GM23338 (cell line): ENCODE measurements around the gene ARHGEF10L. TPM values are rescaled to one million over a fixed set of nuclear protein-coding genes. Genes with fewer than 3 reads are reported as not detected.

ENCODE experiments used
- ATAC-seq: fragments of 200-7000 bp; cut with Tn5 transposase; 3 replicates; pipeline ENCODE4 v1.9.1; 2020
- DNase-seq: peaks from one replicate; pipeline ENCODE4 v3.0.0-alpha.2; 2015; ENCODE audit warnings: low spot score
- H2AFZ ChIP-seq: fragments of 200-600 bp; sonication (generic); 2 replicates; pipeline ENCODE4 v1.8.0; 2016; ENCODE audit warnings: antibody characterized with exemption, mild to moderate bottlenecking, moderate library complexity
- H3F3A ChIP-seq: fragments of 200-600 bp; sonication (generic); replicated peaks from 2 replicates; pipeline ENCODE4 v1.8.0; 2017; ENCODE audit warnings: antibody characterized with exemption, mixed run types, low read depth
- H3K27ac ChIP-seq: fragments of 200-600 bp; sonication (generic); 2 replicates; pipeline ENCODE4 v1.6.1; 2016; ENCODE audit warnings: low read depth
- H3K27me3 ChIP-seq: fragments of 200-600 bp; sonication (generic); 2 replicates; pipeline ENCODE4 v1.8.0; 2016; ENCODE audit warnings: mild to moderate bottlenecking, mixed run types, moderate library complexity; ENCODE audit not compliant: insufficient read depth
- H3K36me3 ChIP-seq: fragments of 200-600 bp; sonication (generic); 2 replicates; pipeline ENCODE4 v1.8.0; 2016; ENCODE audit warnings: mild to moderate bottlenecking; ENCODE audit not compliant: insufficient read depth
- H3K4me1 ChIP-seq: fragments of 200-600 bp; sonication (generic); 2 replicates; pipeline ENCODE4 v1.8.0; 2016; ENCODE audit warnings: mild to moderate bottlenecking, moderate library complexity; ENCODE audit not compliant: insufficient read depth
- H3K4me2 ChIP-seq: fragments of 200-600 bp; sonication (generic); 2 replicates; pipeline ENCODE4 v1.7.1; 2017; ENCODE audit warnings: mixed run types
- H3K4me3 ChIP-seq: fragments of 200-600 bp; sonication (generic); 2 replicates; pipeline ENCODE4 v1.6.1; 2016; ENCODE audit warnings: mixed run types
- H3K79me2 ChIP-seq: fragments of 200-600 bp; sonication (generic); replicated peaks from 2 replicates; pipeline ENCODE4 v1.8.0; 2017; ENCODE audit warnings: mild to moderate bottlenecking; ENCODE audit not compliant: insufficient read depth
- H3K9me2 ChIP-seq: fragments of 200-600 bp; sonication (generic); 2 replicates; pipeline ENCODE4 v1.8.0; 2017; ENCODE audit not compliant: insufficient read depth
- H4K20me1 ChIP-seq: fragments of 200-600 bp; sonication (generic); replicated peaks from 2 replicates; pipeline ENCODE4 v1.8.0; 2017; ENCODE audit warnings: mild to moderate bottlenecking; ENCODE audit not compliant: insufficient read depth
- H3K27ac Mint-ChIP-seq: 2 replicates; pipeline ENCODE4 v1.8.0; 2020; ENCODE audit warnings: inconsistent platforms, mild to moderate bottlenecking, moderate library complexity, mixed read lengths
- H3K27me3 Mint-ChIP-seq: 3 replicates; pipeline ENCODE4 v1.8.0; 2022; ENCODE audit warnings: low read depth, mild to moderate bottlenecking, moderate library complexity, mixed read lengths, inconsistent platforms; ENCODE audit not compliant: insufficient read depth, poor library complexity
- H3K36me3 Mint-ChIP-seq: 3 replicates; pipeline ENCODE4 v1.8.0; 2021; ENCODE audit warnings: low read depth, mild to moderate bottlenecking, inconsistent platforms, moderate library complexity, mixed read lengths
- H3K4me1 Mint-ChIP-seq: 3 replicates; pipeline ENCODE4 v1.8.0; 2020; ENCODE audit warnings: mild to moderate bottlenecking, inconsistent platforms, mixed read lengths
- H3K4me3 Mint-ChIP-seq: 3 replicates; pipeline ENCODE4 v1.8.0; 2021; ENCODE audit warnings: moderate library complexity, mild to moderate bottlenecking, inconsistent platforms, mixed read lengths
- H3K9me3 Mint-ChIP-seq: 3 replicates; pipeline ENCODE4 v1.8.0; 2020; ENCODE audit warnings: moderate library complexity, mild to moderate bottlenecking, inconsistent platforms, mixed read lengths
- CREB1 ChIP-seq: fragments of 250-450 bp; sonication (Bioruptor Pico); IDR thresholded peaks from 2 replicates; pipeline ENCODE4 v1.5.0; 2020; ENCODE audit warnings: low read depth, mild to moderate bottlenecking, moderate library complexity
- EZH2 ChIP-seq: fragments of 200-600 bp; sonication (generic); IDR thresholded peaks from one replicate; pipeline ENCODE4 v1.8.0; 2017; ENCODE audit warnings: antibody characterized with exemption, mild to moderate bottlenecking, low read depth; ENCODE audit not compliant: unreplicated experiment
- EZH2phosphoT487 ChIP-seq: fragments of 200-600 bp; sonication (generic); IDR thresholded peaks from one replicate; pipeline ENCODE4 v1.8.1; 2018; ENCODE audit warnings: antibody characterized with exemption; ENCODE audit not compliant: unreplicated experiment
- JUNB ChIP-seq: IDR thresholded peaks from one replicate; pipeline ENCODE4 v1.6.1; 2016; ENCODE audit warnings: antibody characterized with exemption; ENCODE audit not compliant: unreplicated experiment
- NANOG ChIP-seq: IDR thresholded peaks from 2 replicates; pipeline ENCODE4 v1.6.1; 2016; ENCODE audit warnings: antibody characterized with exemption, borderline replicate concordance
- POLR2AphosphoS5 ChIP-seq: IDR thresholded peaks from 2 replicates; pipeline ENCODE4 v1.6.1; 2016; ENCODE audit warnings: antibody characterized with exemption, low read depth
- STAT1 ChIP-seq: IDR thresholded peaks from one replicate; pipeline ENCODE4 v1.6.1; 2016; ENCODE audit warnings: antibody characterized with exemption; ENCODE audit not compliant: unreplicated experiment
- ZNF114 ChIP-seq: fragments of 250-450 bp; sonication (Bioruptor Pico); IDR thresholded peaks from 2 replicates; pipeline ENCODE4 v1.5.0; 2020; ENCODE audit warnings: mild to moderate bottlenecking, moderate library complexity
- ZNF331 ChIP-seq: fragments of 250-450 bp; sonication (Bioruptor Pico); IDR thresholded peaks from 2 replicates; pipeline ENCODE4 v1.5.0; 2020; ENCODE audit warnings: low read depth, mild to moderate bottlenecking, moderate library complexity
- polyA plus RNA-seq: library from polyadenylated mRNA; unstranded; fragments of >200 nt; fragmentation: Nextera tagmentation; extraction: Ambion mirVana; gene quantifications from 2 replicates; pipeline ENCODE4 v1.2.1, GENCODE V29; 2016
- total RNA-seq: library from RNA; depleted of rRNA; stranded (reverse); fragments of >200 nt; shearing (Covaris generic); gene quantifications from 2 replicates; pipeline ENCODE4 v1.2.3, GENCODE V29; 2014
- TF ChIP-seq, protein P1 (sequence below): IDR thresholded peaks from 2 replicates; pipeline ENCODE4 v1.6.1; 2016; ENCODE audit warnings: antibody characterized with exemption
- TF ChIP-seq, protein P2 (sequence below), 2 experiments: fragments of 200-600 bp in 1 of 2; sonication (generic) in 1 of 2; conservative IDR thresholded peaks; 2 replicates each; pipeline versions ENCODE4 v1.5.1 to v1.6.1; 2016 to 2017; ENCODE audit warnings: antibody characterized with exemption in 2 of 2, low read depth in 2 of 2, mild to moderate bottlenecking in 2 of 2, moderate library complexity in 1 of 2
- TF ChIP-seq, protein P3 (sequence below): fragments of 250-450 bp; sonication (Bioruptor Pico); IDR thresholded peaks from 2 replicates; pipeline ENCODE4 v1.5.0; 2020; ENCODE audit warnings: mild to moderate bottlenecking, moderate library complexity
- TF ChIP-seq, protein P4 (sequence below): IDR thresholded peaks from one replicate; pipeline ENCODE4 v1.6.1; 2018; ENCODE audit warnings: antibody characterized with exemption; ENCODE audit not compliant: unreplicated experiment

Gene ARHGEF10L
- total and polyA plus RNA-seq, 2 experiments from 2014 or later, result 12.1 to 46.8 TPM

DNA sequence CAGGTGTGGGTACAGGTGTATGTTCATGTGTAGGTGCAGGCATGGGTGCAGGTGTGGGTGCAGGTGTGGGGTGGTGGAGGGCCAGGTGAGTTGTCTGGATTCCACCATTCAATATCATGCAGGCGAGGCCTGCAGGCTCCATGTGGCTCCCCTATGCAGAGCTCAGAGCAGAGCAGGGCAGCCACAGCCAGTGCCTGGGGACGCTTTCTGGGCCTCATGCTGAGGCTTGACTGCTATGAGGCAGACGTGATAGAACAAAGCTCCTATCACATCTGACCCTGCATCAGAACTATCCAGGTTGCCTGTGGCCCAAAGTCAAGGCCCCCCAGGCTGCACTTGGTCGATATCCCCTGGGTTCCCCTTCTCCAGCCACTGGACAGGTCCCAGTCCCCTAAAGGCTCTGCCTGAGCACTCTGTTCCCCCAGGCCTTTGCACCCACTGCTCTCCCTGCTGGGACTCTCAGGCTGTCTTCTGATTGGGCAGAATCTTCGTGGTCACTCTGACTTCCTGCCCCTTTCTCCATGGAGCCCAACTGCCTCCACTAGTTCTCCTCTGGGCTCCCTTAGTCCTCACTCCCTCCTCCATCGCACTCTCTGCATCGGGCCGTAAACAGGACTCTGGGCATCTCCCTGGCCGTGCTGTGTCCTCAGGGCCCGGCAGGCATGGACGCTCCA is 137.0 kb downstream of the ARHGEF10L start:
- Mint-ChIP-seq H3K4me3 (no peak overlapping the region), H3K4me1 (peaks cover 18% of the 10 kb centered on the region), H3K27me3 (peaks cover 19% of the 10 kb centered on the region), H3K36me3 (peaks cover 10% of the 10 kb centered on the region), H3K27ac (peak overlapping the region; percentile 44; the same call in 1 of the 2 replicates), H3K9me3 (no peaks in the 10 kb centered on the region; the same call in 2 of the 3 replicates)
- H3K4me1 ChIP-seq, result peaks cover 2% of the 10 kb centered on the region; the same call in 1 of the 2 replicates
- ATAC-seq, result no peak
- H3K4me2 ChIP-seq, result no peak overlapping the region
- peaks cover 4% of the 10 kb centered on the region; the same call in 1 of the 2 replicates for H4K20me1 ChIP-seq
- no peaks in the 10 kb centered on the region for H3F3A ChIP-seq
- H3K36me3 ChIP-seq, result no peaks in the 10 kb centered on the region
- H2AFZ ChIP-seq, result no peak overlapping the region
- TF ChIP-seq, protein P1, sequence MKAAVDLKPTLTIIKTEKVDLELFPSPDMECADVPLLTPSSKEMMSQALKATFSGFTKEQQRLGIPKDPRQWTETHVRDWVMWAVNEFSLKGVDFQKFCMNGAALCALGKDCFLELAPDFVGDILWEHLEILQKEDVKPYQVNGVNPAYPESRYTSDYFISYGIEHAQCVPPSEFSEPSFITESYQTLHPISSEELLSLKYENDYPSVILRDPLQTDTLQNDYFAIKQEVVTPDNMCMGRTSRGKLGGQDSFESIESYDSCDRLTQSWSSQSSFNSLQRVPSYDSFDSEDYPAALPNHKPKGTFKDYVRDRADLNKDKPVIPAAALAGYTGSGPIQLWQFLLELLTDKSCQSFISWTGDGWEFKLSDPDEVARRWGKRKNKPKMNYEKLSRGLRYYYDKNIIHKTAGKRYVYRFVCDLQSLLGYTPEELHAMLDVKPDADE, result no peak
- no peak for TF ChIP-seq JUNB
- no peak for TF ChIP-seq ZNF114 (CRISPR knock-in tag)
- TF ChIP-seq NANOG, result no peak
- TF ChIP-seq, protein P2, sequence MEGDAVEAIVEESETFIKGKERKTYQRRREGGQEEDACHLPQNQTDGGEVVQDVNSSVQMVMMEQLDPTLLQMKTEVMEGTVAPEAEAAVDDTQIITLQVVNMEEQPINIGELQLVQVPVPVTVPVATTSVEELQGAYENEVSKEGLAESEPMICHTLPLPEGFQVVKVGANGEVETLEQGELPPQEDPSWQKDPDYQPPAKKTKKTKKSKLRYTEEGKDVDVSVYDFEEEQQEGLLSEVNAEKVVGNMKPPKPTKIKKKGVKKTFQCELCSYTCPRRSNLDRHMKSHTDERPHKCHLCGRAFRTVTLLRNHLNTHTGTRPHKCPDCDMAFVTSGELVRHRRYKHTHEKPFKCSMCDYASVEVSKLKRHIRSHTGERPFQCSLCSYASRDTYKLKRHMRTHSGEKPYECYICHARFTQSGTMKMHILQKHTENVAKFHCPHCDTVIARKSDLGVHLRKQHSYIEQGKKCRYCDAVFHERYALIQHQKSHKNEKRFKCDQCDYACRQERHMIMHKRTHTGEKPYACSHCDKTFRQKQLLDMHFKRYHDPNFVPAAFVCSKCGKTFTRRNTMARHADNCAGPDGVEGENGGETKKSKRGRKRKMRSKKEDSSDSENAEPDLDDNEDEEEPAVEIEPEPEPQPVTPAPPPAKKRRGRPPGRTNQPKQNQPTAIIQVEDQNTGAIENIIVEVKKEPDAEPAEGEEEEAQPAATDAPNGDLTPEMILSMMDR (conservative IDR thresholded peaks at IDR 0.05; ENCODE audit: low read depth in 2 of 2), result no peak
- TF ChIP-seq ZNF331, result no peak
- TF ChIP-seq STAT1, result no peak
- TF ChIP-seq EZH2phosphoT487, result no peak
- no peak for TF ChIP-seq CREB1 (CRISPR knock-in tag)
- TF ChIP-seq, protein P3, sequence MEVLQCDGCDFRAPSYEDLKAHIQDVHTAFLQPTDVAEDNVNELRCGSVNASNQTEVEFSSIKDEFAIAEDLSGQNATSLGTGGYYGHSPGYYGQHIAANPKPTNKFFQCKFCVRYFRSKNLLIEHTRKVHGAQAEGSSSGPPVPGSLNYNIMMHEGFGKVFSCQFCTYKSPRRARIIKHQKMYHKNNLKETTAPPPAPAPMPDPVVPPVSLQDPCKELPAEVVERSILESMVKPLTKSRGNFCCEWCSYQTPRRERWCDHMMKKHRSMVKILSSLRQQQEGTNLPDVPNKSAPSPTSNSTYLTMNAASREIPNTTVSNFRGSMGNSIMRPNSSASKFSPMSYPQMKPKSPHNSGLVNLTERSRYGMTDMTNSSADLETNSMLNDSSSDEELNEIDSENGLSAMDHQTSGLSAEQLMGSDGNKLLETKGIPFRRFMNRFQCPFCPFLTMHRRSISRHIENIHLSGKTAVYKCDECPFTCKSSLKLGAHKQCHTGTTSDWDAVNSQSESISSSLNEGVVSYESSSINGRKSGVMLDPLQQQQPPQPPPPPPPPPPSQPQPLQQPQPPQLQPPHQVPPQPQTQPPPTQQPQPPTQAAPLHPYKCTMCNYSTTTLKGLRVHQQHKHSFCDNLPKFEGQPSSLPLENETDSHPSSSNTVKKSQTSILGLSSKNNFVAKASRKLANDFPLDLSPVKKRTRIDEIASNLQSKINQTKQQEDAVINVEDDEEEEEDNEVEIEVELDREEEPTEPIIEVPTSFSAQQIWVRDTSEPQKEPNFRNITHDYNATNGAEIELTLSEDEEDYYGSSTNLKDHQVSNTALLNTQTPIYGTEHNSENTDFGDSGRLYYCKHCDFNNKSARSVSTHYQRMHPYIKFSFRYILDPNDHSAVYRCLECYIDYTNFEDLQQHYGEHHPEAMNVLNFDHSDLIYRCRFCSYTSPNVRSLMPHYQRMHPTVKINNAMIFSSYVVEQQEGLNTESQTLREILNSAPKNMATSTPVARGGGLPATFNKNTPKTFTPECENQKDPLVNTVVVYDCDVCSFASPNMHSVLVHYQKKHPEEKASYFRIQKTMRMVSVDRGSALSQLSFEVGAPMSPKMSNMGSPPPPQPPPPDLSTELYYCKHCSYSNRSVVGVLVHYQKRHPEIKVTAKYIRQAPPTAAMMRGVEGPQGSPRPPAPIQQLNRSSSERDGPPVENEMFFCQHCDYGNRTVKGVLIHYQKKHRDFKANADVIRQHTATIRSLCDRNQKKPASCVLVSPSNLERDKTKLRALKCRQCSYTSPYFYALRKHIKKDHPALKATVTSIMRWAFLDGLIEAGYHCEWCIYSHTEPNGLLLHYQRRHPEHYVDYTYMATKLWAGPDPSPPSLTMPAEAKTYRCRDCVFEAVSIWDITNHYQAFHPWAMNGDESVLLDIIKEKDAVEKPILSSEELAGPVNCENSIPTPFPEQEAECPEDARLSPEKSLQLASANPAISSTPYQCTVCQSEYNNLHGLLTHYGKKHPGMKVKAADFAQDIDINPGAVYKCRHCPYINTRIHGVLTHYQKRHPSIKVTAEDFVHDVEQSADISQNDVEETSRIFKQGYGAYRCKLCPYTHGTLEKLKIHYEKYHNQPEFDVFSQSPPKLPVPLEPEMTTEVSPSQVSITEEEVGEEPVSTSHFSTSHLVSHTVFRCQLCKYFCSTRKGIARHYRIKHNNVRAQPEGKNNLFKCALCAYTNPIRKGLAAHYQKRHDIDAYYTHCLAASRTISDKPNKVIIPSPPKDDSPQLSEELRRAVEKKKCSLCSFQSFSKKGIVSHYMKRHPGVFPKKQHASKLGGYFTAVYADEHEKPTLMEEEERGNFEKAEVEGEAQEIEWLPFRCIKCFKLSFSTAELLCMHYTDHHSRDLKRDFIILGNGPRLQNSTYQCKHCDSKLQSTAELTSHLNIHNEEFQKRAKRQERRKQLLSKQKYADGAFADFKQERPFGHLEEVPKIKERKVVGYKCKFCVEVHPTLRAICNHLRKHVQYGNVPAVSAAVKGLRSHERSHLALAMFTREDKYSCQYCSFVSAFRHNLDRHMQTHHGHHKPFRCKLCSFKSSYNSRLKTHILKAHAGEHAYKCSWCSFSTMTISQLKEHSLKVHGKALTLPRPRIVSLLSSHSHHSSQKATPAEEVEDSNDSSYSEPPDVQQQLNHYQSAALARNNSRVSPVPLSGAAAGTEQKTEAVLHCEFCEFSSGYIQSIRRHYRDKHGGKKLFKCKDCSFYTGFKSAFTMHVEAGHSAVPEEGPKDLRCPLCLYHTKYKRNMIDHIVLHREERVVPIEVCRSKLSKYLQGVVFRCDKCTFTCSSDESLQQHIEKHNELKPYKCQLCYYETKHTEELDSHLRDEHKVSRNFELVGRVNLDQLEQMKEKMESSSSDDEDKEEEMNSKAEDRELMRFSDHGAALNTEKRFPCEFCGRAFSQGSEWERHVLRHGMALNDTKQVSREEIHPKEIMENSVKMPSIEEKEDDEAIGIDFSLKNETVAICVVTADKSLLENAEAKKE, result no peak
- TF ChIP-seq, protein P4, sequence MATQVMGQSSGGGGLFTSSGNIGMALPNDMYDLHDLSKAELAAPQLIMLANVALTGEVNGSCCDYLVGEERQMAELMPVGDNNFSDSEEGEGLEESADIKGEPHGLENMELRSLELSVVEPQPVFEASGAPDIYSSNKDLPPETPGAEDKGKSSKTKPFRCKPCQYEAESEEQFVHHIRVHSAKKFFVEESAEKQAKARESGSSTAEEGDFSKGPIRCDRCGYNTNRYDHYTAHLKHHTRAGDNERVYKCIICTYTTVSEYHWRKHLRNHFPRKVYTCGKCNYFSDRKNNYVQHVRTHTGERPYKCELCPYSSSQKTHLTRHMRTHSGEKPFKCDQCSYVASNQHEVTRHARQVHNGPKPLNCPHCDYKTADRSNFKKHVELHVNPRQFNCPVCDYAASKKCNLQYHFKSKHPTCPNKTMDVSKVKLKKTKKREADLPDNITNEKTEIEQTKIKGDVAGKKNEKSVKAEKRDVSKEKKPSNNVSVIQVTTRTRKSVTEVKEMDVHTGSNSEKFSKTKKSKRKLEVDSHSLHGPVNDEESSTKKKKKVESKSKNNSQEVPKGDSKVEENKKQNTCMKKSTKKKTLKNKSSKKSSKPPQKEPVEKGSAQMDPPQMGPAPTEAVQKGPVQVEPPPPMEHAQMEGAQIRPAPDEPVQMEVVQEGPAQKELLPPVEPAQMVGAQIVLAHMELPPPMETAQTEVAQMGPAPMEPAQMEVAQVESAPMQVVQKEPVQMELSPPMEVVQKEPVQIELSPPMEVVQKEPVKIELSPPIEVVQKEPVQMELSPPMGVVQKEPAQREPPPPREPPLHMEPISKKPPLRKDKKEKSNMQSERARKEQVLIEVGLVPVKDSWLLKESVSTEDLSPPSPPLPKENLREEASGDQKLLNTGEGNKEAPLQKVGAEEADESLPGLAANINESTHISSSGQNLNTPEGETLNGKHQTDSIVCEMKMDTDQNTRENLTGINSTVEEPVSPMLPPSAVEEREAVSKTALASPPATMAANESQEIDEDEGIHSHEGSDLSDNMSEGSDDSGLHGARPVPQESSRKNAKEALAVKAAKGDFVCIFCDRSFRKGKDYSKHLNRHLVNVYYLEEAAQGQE, result no peak
- no peak for TF ChIP-seq EZH2
- TF ChIP-seq POLR2AphosphoS5, result no peak
- no peak for DNase-seq
- H3K9me2 ChIP-seq, result no peaks in the 10 kb centered on the region
- H3K79me2 ChIP-seq, result 0 out of 2 replicates have a peak, but pooled peaks cover 3% of the 10 kb centered on the region
- H3K27ac ChIP-seq, result no peak overlapping the region
- no peak overlapping the region for H3K4me3 ChIP-seq
- H3K27me3 ChIP-seq, result no peaks in the 10 kb centered on the region
